ENCODE data around the gene NECTIN3.

DNA sequence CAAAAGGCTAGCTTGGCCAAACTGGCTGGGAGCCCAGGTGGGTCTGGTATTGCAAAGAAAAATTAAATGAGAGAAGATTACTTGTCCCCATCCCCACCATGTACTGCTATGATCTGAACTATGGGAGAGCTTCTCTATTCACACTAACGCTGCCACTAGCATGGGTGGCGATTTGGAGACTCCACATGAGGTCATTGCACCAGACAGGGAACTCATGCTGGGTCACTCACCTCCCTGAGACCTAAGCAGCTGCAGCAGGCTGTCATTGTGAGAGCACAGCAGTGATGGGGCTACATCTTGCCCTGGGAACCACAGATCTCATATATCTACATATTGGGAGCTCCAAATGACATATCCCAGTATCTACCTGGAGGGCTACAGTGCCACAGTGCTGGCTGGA, 36.3 kb upstream of the NECTIN3 start:
- TF ChIP-seq, protein P1, sequence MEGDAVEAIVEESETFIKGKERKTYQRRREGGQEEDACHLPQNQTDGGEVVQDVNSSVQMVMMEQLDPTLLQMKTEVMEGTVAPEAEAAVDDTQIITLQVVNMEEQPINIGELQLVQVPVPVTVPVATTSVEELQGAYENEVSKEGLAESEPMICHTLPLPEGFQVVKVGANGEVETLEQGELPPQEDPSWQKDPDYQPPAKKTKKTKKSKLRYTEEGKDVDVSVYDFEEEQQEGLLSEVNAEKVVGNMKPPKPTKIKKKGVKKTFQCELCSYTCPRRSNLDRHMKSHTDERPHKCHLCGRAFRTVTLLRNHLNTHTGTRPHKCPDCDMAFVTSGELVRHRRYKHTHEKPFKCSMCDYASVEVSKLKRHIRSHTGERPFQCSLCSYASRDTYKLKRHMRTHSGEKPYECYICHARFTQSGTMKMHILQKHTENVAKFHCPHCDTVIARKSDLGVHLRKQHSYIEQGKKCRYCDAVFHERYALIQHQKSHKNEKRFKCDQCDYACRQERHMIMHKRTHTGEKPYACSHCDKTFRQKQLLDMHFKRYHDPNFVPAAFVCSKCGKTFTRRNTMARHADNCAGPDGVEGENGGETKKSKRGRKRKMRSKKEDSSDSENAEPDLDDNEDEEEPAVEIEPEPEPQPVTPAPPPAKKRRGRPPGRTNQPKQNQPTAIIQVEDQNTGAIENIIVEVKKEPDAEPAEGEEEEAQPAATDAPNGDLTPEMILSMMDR (IDR thresholded peaks at IDR 0.05) = no peak
- TF ChIP-seq EZH2 (IDR thresholded peaks at IDR 0.05; ENCODE audit: borderline replicate concordance, insufficient read depth, low read depth, low read length, poor library complexity, severe bottlenecking) = no peak
